Measurements from ENCODE around the gene JCAD. TPM values are rescaled to one million over a fixed set of nuclear protein-coding genes. Genes with fewer than 3 reads are reported as not detected.

JCAD gene
- total RNA-seq, 1 donor from 2014 or later: 3.2 TPM

DNA sequence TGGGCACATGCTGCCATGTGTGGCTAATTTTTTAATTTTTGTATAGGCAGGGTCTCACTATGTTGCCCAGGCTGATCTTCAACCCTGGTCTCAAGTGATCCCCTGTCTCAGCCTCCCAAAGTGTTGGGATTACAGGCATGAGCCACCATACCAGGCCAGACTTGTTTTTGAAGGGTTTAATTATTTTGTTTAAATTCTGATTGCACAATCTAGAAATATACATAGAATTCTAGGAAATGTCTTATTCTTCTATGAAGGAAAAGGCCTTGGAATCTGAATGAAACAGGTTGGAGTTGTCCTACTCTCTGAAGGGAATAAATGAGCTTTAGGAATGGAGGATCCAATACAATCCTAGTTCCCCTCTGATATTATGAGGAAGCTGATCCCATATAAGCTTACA, 15.5 kb upstream of the JCAD start:
- intact Hi-C loops (cut with micrococcal nuclease): no loop called here

DNA sequence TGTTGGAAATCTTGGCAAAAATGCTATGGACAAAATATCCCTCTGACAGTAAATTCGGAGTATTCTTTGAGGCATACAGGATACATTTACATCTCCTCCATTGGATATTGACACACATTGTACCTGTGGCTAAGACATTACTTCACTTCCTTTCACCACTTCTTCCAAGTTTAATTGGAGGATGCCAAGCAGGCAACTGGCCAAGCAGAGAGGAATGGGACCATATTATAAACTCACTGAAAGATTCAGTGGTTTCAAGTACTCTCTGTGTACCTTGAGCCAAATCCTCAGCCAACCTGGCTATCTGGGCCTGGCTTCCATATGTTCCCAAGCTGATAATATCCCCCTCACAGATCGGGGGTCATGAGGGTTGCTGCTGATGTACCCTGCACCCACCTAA, 14.7 kb upstream of the JCAD start:
- intact Hi-C loops (cut with micrococcal nuclease): no loop called here

DNA sequence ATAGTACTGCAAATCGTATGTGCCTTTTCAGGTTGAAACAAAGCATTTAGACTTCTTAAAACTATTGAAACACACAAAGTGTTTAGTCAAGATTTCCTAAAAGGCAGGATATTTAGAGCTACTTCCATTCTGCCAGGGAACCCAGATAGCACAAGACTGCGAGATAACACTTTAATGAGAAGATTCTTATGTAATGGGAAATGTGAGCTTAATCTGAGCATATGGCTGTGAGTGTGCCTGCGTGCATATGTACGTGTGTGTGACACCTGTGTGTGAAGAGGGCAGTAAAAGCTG, 14.3 kb upstream of the JCAD start:
- intact Hi-C loops (cut with micrococcal nuclease): no loop called here

DNA sequence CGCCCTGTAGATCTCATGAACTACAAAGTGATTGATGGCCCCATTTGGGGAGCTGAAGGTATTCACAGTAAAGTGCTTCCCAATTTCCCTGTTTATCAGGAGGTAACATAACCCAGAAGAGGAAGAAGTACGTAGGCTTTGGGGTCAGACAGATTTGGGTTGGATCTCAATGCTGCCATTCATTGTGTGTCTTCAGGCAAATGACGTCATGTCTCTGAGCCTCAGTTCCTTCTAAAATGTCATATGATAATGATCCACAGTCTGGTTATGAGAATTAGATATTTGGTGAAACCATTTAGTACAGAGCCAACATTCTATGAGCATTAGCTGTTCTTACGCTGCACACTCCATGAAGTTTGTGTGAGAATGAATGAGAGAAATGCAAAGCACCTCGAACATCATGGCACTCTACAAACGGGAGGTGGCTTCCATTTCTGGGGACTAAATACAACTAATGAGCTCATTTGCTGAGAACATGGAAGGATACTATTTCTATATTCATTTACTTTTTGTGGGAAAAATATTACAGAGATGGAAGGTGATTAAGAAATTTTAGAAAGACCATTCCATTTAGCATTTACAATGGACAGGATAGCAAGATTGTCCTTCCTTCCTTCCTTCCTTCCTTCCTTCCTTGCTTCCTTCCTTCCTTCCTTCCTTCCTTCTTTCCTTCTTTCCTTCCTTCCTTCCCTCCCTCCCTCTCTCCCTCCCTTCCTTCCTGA, 13.8 kb upstream of the JCAD start:
- intact Hi-C loops (cut with micrococcal nuclease): no loop called here

DNA sequence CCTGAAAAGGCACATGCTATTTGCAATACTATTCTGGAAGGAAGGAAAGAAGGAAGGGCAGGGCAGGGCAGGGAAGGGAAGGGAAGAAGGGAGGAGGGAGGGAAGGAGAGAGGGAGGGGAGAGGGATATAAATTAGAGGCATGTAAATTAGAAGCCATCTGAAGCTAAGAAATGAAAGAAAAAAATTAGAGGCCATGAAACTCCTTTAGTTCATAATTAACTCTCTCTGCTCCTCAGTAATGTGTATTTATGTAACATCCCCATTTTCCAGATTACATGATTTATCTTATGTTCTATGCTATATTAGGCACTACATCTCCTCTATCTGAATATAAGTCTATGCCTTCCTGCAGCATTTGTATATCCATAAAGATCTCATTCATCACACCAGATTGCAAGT, 12.7 kb upstream of the JCAD start:
- intact Hi-C loops (cut with micrococcal nuclease): no loop called here

DNA sequence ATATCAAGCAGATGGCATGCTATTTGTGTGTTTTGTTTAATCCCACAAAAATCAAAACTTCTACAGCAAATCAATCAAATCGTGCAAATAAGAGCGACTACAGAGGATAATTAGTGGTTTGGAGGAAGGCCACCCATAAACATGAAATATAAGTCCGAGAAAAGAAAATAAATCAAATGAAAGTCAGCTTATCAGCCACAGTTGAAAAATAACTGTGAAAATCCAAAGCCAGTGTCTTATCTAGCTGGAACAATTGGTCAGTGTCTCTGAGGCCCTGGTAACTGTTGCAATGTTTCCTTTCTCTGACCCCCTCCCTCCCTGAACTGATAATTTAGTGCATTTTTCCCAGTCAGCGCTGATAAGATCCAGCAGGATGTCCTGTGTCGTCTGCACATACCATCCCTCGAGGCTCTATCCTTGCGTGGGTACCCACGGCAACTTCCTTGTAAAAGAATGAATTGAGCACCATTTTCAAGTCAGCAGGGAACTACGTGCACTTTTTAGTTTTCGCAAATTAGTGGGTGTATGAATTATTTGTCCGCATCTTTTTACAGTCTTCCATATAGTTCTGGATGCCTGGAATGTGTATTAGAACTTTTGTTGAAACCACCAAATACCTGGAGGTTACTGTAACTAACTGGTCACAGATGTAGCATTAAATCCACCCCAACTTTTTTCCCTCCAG, 10.8 kb upstream of the JCAD start:
- intact Hi-C loops (cut with micrococcal nuclease): no loop called here

DNA sequence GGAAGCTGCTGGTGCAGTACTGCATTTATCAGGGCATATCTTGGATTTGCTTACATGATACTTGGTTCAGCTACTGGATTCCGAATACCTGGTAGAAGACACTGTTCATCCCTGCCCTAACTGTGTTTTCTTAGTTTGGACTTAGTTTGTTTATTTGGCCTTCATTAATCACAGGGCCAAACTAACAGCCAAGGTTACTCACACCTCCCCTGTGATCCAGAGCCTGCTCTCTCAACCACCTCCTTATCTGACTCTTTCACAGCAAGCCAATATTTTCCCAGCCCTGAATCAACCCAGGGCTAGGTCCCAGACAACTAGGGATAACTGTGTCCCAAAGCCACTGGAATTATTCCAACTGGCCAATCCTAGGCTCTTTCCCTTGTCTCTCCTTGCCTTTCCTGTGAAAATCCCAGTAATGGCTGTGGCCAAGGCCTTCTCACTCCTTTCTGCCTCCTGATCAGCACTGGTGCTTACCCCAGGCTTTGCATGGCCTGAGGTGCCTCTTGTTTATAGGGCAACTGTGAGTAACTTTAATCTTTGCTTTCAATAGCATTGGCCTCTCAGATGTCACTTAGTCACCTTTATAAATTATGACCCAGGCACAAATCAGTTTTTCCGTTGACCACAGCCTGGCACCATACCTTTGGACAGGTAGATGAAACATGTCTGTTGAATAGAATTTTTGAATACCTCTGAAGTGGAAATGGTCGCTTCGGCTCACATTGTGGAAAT, 9.3 kb upstream of the JCAD start:
- intact Hi-C loops (cut with micrococcal nuclease): no loop called here

DNA sequence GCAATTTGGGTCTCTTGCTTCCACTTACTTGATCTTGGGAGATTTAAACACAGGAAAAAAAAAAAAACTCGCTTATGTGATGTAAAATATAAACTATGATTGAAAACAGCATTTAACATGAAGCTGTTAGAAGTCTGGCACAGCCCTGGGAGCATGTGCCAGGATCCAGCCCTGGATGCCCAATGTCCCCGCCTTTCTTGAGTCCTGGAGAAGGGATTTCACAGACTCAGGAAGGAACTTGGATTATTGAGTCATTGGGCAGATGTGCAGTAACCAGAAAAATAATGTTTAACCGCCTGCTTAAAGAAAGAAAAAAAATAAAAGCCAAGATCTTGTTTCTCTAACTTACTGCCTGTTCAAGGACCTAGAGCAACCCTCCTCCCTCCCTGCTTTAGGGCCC, 3.7 kb upstream of the JCAD start:
- intact Hi-C loops (cut with micrococcal nuclease): no loop called here

DNA sequence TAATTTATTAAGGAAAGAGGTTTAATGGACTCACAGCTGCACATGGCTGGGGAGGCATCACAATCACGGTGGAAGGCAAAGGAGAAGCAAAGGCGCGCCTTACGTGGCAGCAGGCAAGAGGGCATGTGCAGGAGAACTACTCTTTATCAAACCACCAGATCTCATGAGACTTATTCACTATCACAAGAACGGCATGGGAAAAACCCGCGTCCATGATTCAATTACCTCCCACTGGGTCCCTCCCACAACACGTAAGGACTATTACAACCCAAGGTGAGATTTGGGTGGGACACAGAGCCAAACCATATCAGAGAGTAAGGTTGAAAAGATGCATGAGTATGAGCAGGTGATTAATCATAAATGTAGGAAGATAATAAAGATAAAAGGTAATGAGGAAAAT, 3.2 kb upstream of the JCAD start:
- intact Hi-C loops (cut with micrococcal nuclease): no loop called here

DNA sequence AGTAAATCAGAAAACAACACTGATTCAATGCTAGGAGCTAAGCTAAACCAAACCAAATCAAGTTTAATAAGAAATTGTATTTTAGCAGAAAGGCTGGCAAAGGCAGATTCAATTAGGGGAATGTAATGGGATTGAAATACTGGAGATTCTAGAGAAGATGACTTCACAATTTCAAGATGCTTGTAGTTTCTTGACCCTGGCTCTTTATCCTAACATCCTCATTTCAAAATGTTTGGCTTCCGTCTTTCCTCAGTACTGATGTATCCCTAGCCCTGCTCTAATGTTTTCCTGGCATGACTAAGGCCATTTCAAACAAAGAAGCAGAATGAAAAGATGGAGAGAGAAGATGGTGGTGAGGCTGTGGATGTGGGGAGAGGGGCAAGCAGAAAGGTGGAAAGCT, 2.7 kb upstream of the JCAD start:
- intact Hi-C loops (cut with micrococcal nuclease): no loop called here

DNA sequence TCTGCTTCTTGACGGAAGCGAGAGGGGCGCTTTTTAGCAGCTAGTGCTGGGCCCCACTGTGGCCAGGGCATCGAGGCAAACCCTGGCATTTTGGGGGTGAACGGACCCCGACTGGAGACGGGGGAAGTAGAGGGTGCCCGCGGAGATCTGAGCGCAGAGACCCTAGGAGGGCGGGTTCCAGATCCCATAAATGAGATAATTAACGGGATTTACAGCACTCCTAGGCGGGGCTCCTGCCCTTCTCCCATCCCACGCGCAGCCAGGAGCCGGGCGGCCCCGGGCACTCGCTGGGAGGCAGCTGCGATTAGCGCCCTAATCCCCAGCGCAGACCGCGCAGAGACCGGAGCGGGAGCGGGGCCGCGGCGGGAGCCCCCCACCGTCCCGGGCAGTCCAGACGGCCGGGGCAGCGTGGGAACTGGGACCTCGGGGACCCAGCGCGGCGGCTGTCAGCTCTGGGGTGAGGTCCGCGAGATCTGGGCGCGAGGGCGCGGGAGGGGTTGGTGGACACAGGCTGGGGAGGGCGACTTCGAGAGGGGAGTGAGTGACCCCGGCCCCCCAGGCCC, 735 bp downstream of the JCAD start:
- intact Hi-C loops (cut with micrococcal nuclease): loop anchor here (1.0 kb wide), 1 partner anchor 10 kb away; no protein-coding TSS in a partner anchor

DNA sequence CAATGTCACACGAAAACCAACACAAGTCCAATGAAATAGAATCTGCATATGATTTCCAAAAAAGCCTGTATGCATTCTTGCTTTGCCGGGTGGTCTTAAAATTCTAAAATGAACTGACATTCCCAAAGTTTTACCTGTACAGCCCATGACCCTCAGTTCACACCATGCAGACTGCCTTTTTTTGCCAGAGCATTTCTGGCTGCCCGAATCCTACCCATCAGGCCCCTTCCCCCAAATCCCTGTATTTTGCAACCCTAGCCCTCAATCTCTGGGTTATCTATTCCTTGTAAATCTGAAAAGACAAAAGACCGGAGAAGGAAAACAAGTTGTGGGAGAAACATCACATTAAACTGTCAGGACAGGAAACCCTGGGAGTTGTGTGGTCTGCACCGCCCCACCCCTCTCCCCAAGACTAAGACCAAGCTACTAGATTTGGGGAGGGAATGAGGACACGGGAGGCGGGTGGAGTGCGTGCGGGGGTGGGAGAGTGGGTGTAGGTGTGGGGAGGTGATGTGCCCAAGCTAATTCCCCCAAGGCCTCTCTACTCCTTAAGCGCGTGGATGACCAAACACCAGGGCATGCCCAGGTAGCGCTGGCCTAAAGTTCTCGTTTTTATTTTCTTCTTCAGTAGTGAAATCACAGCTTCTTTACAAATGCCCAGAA, 1.4 kb downstream of the JCAD start:
- intact Hi-C loops (cut with micrococcal nuclease): no loop called here

DNA sequence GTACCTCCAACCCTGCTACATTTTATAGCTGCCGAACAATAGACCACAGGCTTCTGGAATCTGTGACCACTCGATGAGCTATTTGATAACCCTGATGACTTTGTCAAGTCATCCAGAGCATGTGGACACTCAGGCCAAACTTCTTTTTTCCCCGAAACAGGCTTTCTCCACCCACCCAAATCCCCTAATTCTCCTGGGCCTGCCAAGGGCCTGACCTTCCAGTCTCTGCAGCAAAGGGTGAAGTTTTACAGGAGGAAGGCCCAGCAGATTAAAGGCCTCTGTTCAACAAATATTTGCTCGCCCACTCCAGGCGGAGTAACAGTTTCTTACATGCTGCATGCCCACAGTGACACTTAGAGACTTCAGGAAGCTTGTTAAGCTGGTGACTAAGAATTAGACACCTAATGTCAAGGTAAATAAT, 2.0 kb downstream of the JCAD start:
- intact Hi-C loops (cut with micrococcal nuclease): no loop called here

DNA sequence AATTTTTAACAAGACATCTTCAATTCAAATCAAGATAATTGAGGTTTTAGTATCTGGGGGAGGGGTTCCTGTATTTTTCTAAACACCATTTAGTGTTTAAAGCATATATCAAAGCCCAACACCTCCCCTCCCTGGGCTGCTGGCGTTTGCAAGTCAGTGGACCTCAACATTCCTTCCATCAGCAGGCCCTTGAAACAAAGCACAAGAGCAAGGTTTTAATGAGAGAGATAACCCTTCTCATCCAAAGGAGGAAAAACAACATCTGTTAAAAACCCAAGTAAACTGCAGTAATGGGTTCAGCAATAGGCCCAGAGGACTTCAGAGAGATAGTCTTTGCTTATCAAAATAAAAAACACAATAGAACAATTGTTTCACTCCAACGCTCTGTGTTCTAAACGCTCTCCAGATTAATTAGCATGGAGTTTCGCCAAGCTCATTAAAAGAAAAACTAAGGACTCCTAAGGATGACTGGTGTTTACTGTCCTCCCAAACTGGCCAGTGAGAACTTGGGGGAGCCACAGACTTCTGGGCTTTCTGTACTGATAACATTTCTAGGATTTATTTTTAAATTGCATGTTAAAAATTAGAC, 2.5 kb downstream of the JCAD start:
- intact Hi-C loops (cut with micrococcal nuclease): no loop called here

DNA sequence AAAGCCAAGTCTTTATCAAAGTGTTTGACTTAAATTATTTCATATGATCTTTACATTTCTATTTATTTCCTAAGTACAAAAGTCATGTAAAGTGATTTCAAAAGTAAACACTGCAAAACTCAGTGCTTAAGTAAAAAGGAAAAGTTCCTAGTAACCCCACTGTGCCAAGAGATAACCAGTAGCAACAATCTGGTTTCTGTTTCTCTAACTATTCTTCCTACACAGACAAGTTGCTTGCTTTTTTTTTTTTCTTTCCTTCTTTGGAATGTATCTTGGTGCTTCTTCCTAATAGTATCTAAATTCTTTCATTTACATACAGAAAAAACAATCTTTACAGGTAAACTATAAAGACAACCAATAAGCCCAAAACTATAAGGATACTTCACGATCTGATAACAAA, 3.1 kb downstream of the JCAD start:
- intact Hi-C loops (cut with micrococcal nuclease): no loop called here

DNA sequence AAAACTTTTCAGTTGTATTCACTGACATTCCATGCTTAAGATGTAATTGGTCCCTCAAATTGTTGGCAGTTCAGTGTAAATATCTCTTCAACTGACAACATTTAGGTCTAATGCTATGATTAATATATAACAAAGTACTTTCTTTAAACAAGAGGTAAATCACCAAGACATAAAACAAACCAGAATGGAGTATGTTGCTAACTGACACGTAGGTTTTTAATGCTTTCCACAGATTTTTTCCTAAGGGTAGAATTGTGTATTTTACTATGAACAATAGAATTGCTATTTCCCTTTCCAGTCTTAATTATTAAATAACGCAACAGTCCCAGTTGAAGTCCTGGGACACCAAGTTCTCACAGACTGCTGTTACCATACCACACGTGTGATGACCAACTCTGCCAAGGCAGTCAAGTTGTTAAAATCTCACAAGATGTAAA, 4.1 kb downstream of the JCAD start:
- intact Hi-C loops (cut with micrococcal nuclease): no loop called here

DNA sequence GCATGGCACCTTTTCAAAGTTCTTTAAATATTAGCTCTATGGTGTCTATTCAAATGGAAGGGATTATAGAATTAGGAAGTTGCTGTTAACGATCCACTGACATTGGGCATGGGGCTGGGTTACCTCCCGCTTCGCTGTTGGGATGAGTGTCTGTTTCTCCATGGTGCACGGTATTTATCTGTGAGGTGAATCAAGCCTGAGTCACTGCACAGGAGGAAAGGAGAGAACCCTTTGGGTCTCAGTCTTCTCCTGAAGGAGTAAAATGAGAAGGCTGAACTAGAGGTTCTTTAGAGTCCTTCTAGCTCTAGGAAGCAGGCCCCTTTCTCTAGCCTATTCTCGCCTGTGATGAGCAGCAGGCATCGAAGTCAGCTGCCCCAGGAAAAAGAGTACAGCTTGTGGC, 7.3 kb downstream of the JCAD start:
- intact Hi-C loops (cut with micrococcal nuclease): no loop called here

DNA sequence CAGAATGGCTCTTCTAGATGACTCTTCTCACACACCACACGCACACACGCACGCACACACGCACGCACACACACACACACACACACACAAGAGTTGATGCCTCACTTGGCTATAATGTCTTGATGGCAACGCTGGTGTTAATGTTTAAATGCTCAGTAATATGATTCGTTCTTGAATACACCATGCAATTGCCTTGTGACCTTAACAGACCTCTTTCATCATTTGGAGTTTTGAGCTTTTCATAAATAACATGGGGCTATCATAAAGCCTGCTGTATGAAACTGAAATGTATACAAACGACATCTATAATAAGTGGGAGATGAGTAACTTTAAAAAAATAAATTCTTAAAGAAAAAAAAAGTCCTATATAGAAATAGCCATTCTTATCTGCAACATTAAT, 8.2 kb downstream of the JCAD start:
- intact Hi-C loops (cut with micrococcal nuclease): no loop called here

DNA sequence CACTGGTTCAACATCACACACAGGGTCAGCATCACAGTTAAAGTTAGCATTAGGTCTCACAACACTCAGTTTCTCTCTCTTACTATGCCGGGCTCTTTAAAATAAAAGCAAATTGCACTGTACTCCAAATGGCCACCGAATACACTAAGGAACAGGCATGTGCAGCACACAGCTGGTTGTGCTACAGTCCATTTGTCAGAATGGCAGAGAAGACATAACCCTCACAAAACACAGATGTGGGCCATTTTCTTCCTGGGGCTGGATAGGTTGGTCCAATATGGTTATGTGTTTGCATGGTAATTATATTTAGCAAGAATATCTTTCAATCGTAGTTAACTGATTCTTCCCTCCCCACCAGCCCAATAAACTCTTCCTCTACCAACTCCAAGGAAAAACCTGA, 9.0 kb downstream of the JCAD start:
- intact Hi-C loops (cut with micrococcal nuclease): no loop called here

DNA sequence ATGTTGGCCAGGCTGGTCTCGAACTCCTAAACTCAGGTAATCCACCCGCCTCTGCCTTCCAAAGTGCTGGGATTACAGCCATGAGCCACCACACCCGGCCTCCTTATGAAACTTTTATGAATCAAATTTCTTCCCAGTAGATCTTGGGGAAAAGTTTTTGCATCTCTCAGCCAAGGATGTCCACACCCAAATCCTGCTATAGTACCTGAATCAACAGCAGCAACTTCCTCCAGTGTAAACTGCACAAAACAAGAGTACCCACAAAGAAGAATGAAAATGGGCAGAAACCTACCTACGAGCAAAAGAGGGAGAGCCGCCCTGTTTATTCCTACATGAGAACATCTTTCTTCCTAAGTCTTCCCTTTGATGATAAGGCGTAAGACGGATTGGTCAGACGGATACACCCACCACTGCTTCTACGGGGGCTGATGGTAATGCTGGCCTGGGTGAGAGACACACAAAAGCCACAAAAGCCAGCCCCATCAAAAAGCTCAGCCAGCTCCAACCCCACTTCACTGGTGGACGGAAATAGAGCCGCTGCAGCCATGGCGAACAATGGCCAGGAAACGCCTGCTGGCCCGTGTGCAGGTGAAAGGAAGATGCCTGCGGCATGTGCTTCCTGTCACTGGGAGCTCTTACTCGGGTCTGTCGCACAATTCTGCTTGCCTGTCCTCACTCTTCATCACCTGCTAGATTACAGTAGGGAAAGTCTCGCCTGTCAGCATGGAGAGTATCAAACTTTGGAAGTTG, 10.4 kb downstream of the JCAD start:
- intact Hi-C loops (cut with micrococcal nuclease): loop anchor here (1.0 to 5.0 kb wide), 3 partner anchors 10 to 37 kb away; partner anchors contain the start of gene JCAD

Data from T-helper 2 cell treated with Interferon-gamma antibody and Interleukin-4, amounts not matched to agents 100 ng/mL and 5 ng/mL, for 36 hours (primary cell).